ENCODE data around the gene RAB19.
"Not testable (repeated sequence)": the region's sequence is repeated elsewhere in the genome, so short reads cannot be mapped to it uniquely, and the experiment has no call there.

RAB19 gene

DNA sequence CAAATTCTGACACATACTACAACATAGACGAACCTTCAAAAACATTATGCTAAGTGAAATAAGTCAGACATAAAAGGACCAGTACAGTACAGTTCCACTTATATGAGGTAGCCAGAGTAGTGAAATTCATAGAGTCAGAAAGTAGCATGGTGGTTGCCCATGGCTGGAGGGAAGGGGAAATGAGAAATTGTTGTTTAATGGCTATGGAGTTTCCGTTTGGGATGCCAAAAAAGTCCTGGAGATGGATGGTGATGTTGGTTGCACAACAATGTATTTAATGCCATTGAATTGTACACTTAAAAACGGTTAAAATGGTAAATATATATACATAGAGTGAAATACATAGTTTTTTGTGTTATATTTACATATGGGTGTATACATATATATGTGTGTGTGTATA is 3.5 kb upstream of the RAB19 start:
- no peak overlapping the region for H3K4me3 ChIP-seq (replicated peaks; ENCODE audit: low read depth, low read length)
- DNase-seq (ENCODE audit: low read depth): no peak
- TF ChIP-seq, protein P1, sequence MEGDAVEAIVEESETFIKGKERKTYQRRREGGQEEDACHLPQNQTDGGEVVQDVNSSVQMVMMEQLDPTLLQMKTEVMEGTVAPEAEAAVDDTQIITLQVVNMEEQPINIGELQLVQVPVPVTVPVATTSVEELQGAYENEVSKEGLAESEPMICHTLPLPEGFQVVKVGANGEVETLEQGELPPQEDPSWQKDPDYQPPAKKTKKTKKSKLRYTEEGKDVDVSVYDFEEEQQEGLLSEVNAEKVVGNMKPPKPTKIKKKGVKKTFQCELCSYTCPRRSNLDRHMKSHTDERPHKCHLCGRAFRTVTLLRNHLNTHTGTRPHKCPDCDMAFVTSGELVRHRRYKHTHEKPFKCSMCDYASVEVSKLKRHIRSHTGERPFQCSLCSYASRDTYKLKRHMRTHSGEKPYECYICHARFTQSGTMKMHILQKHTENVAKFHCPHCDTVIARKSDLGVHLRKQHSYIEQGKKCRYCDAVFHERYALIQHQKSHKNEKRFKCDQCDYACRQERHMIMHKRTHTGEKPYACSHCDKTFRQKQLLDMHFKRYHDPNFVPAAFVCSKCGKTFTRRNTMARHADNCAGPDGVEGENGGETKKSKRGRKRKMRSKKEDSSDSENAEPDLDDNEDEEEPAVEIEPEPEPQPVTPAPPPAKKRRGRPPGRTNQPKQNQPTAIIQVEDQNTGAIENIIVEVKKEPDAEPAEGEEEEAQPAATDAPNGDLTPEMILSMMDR (IDR thresholded peaks at IDR 0.05; ENCODE audit: low read length, missing control alignments): no peak

DNA sequence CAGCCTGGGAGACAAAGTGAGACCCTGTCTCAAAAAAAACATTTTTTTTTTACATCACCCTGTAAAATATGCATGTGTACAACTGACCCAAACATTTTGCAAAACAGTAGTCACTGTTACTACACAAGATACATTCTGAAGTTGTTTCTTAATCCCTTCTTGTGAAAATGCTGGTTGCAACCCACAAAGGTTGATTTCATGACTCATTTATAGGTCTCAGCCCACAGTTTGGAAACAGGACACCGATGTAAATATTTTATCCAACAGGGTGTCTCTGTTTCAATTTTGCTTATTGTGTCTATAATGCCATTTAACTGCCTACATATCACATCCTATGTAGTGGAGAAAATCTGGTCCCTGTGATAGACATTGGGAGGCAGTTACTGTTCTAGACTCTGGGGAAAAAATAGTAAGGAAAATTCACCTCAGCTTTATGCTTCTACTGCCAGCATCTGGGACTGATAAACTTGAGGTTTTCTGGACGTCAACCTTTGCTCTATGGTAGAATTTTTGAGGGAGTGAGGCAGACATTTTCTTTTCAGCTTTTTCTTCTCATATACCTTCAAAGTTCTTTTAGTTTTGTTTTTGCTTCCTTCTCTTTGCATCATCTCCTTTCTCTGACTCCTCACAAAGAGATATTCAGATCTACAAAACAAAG is 1.6 kb upstream of the RAB19 start:
- DNase-seq (ENCODE audit: low read depth): peak; percentile 71
- no peak overlapping the region for H3K4me3 ChIP-seq (replicated peaks; ENCODE audit: low read depth, low read length)
- TF ChIP-seq, protein P1 (IDR thresholded peaks at IDR 0.05; ENCODE audit: low read length, missing control alignments): no peak

DNA sequence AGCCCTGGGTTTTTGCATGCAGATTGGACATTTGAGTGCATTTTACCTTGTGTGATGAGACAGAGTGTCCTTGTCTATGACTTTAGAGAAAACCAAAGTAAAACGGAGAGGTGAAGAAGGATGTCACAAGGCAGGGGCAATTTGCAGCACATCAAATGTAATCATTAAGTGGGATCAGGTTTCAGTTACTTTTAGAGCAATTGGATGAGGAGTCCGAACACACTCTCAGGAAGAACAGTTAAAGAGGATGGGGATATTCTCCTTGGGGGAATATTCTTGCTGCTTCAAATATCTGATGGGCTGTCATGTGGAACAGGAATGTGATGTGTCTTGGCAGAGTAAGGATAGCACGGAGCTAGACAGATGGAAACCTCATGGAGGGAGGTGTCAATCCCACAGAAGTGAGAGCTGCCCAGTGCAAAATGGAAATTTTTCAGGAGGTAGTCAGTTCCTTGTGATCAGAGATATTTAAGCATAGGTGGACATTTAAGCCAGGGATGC is 757 bp downstream of the RAB19 start:
- DNase-seq (ENCODE audit: low read depth): no peak
- no peak overlapping the region for H3K4me3 ChIP-seq (replicated peaks; ENCODE audit: low read depth, low read length)
- TF ChIP-seq, protein P1 (IDR thresholded peaks at IDR 0.05; ENCODE audit: low read length, missing control alignments): no peak

DNA sequence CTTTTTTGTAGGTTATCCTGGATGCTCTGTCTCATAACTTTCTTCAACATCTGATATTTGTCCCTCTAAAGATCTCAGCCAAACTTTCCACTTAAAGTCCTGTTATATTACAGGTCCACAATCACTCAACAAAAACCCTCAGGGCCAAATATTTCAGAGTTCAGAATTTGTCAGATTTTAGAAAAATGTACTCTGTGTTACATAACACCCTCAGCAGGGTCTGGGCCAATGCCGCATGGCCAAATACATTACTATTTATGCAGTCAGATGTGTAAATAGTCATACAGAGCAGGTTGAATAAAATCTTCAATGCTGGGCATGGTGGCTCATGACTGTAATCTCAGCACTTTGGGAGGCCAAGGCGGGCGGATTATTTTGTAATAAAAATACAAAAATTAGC is 11.5 kb downstream of the RAB19 start:
- H3K4me3 ChIP-seq (replicated peaks; ENCODE audit: low read depth, low read length): no peak overlapping the region
- DNase-seq (ENCODE audit: low read depth): no peak
- TF ChIP-seq, protein P1 (IDR thresholded peaks at IDR 0.05; ENCODE audit: low read length, missing control alignments): no peak

DNA sequence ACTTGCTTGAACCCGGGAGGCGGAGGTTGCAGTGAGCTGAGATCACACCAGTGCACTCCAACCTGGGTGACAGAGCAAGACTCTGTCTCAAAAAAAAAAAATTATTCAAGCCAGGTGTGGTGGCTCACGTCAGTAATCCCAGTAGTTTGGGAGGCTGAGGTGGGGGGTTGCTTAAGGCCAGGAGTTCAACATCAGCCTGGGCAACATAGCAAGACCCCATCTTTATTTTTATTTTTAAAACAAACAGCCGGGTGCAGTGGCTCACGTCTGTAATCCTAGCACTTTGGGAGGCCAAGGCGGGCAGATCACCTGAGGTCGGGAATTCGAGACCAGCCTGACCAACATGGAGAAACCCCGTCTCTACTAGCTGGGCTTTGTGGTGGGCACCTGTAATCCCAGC is 12.0 kb downstream of the RAB19 start:
- DNase-seq (ENCODE audit: low read depth); H3K4me3 ChIP-seq (replicated peaks; ENCODE audit: low read depth, low read length): not testable (repeated sequence)

DNA sequence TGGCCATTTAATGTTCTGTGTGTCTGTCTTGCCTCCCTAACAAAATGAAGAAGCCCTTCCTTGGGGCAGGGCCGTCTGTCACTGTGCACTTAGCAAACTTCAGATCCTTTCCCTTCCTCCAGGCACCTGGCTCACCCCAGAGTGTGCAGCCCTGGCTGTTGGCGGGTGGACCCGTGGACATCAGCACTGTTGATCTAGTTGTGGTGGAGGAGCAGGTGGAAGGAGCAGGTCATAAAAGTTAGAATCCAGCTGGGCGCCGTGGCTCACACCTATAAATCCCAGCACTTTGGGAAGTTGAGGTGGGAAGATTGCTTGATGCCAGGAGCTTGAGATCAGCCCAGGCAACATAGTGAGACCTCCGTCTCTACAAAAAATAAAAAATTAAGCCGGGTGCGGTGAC is 12.7 kb downstream of the RAB19 start:
- no peak overlapping the region for H3K4me3 ChIP-seq (replicated peaks; ENCODE audit: low read depth, low read length)
- TF ChIP-seq, protein P1 (IDR thresholded peaks at IDR 0.05; ENCODE audit: low read length, missing control alignments): no peak
- DNase-seq (ENCODE audit: low read depth): no peak

DNA sequence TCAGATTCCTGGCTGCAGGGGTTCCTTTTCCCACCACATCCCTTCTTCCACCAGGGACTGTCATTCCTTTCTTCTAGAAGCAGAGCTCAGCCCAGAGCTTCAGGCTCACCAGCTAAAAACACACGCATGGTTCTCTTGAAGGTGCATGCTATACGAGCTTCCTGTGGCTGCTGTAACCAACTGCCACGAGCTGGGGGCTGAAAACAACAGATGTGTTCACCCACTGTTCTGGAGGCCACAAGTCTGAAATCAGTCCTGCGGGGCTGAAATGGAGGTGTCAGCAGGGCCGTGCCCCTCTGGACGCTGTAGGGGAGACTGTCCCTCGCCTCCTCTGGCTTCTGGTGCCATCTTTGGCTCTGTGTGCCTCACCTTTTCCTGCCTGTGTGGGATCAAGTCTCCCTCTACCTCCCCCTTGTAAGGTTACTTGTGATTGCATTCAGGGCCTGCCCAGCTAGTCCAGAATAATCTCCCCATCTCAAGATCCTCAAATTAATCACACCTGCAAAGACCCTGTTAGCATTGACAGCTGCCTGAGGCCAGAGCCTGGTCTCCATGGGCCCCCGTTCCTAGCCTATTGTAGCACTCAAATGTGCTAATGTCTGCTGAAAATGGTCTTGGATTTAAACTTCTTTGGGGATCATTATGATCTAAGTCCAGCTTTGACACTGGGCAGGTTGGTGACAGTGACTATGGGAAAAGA is 13.7 kb downstream of the RAB19 start:
- no peak for DNase-seq (ENCODE audit: low read depth)
- TF ChIP-seq, protein P1 (IDR thresholded peaks at IDR 0.05; ENCODE audit: low read length, missing control alignments): no peak
- H3K4me3 ChIP-seq (replicated peaks; ENCODE audit: low read depth, low read length): no peak overlapping the region

DNA sequence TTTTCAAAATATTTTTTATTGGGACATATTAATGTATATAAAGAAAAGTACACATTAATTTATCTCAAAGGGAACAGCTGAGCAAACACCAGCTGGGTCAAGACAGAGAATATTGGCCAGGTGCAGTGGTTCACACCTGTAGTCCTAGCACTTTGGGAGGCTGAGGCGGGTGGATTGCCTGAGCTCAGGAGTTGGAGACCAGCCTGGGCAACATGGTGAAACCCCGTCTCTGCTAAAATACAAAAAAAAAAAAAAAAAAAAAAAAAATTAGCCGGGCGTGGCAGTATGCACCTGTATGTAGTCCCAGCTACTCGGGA is 14.3 kb downstream of the RAB19 start:
- H3K4me3 ChIP-seq (replicated peaks; ENCODE audit: low read depth, low read length); DNase-seq (ENCODE audit: low read depth): not testable (repeated sequence)
